HG03378 (cell line): Measurements from ENCODE around the gene IMPA2.
A peak's percentile ranks its signal among the peaks of the same experiment; 100 is the strongest.
"Not testable (repeated sequence)": the region's sequence is repeated elsewhere in the genome, so short reads cannot be mapped to it uniquely, and the experiment has no call there.

Experiments used
- ATAC-seq: cut with Tn5 transposase; IDR thresholded peaks from one replicate; pipeline ENCODE4 v1.9.1; 2021; ENCODE audit warnings: mild to moderate bottlenecking, moderate library complexity; ENCODE audit not compliant: unreplicated experiment

IMPA2 gene

GRCh38 chr18:11981192-11981542 is at the start of gene IMPA2:
TSS of gene IMPA2 (plus strand) at chr18:11981507. CDS start at chr18:11981670, 163 bp downstream.
- ATAC-seq = peak; percentile 12

DNA sequence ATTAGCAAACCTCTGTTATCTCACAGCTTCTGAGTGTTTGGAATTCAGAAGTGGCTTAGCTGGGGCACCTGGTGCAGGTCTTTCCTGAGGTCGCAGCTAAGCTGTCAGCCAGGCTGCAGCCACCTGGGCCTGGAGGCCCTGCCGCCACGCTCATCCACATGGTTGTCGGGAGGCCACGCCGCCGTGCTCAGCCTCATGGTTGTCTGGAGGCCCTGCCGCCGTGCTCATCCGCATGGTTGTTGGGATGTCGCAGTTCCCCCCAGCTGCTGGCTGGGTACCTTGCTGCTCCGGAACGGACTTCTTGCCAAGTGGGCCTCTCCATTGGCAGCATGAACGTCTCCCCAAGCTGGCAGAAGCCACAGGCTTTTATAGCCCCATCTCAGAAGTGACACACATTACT is 48.9 kb upstream of the IMPA2 start:
- ATAC-seq = no peak

DNA sequence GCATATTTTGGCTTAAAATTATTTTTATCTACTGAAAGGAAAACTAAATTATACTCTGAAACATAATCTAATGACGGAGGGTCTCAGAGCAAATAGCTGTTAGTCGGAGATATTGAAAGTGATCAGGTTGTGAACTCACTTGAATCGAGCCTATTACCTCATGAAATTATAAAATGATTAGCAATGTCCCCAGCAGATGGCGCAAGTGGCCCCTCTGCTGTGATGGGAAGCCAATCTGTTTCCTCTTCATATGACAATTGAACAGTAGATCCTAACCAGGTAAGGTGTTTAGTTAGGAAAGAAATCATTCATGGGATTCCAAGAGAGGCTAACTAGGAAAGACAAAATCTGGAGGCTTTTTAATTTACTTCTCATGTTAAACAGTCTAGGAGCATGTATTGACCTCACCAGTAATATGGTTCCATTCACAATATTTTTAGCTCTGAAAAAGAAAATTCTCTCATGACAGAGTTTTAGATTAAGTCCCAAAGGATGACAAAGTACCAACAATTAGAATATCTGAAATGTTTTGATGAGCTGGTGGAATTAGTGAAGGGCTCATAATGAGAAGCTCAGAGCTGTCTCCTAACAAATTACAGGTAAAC is 43.3 kb upstream of the IMPA2 start:
- ATAC-seq = no peak

- no peak for ATAC-seq
These were observed 40.4 kb upstream of the IMPA2 start for GRCh38 chr18:11940956-11941355.

DNA sequence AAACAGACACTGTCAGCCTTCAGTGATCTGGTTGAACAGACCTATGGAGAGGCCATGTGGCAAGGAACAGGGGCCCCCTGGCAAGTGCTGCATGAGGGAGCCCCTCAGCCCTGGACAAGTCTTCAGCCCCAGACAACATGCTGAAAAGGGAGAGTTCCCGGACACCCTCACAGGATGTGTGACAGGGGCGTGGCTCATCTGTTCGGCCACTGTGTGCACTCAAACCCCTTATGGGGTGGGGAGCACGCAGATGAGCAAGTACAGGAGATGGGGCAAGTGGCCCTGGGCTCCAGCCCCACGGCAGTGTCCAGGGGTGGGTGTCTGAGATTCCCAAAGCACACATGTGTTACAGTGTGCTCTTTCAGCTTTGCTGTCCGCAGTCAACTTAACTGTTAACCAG is 37.8 kb upstream of the IMPA2 start:
- no peak for ATAC-seq

- no peak for ATAC-seq
These were observed 37.1 kb upstream of the IMPA2 start for GRCh38 chr18:11944252-11944651.

GRCh38 chr18:11944786-11945185 is 36.5 kb upstream of the IMPA2 start:
- no peak for ATAC-seq

- not testable (repeated sequence) for ATAC-seq
These were observed 35.3 kb upstream of the IMPA2 start for GRCh38 chr18:11945834-11946659.

GRCh38 chr18:11946756-11947155 is 34.6 kb upstream of the IMPA2 start:
- ATAC-seq = peak; percentile 11

GRCh38 chr18:11947214-11948191 is 33.8 kb upstream of the IMPA2 start:
- peak; percentile 88 for ATAC-seq

DNA sequence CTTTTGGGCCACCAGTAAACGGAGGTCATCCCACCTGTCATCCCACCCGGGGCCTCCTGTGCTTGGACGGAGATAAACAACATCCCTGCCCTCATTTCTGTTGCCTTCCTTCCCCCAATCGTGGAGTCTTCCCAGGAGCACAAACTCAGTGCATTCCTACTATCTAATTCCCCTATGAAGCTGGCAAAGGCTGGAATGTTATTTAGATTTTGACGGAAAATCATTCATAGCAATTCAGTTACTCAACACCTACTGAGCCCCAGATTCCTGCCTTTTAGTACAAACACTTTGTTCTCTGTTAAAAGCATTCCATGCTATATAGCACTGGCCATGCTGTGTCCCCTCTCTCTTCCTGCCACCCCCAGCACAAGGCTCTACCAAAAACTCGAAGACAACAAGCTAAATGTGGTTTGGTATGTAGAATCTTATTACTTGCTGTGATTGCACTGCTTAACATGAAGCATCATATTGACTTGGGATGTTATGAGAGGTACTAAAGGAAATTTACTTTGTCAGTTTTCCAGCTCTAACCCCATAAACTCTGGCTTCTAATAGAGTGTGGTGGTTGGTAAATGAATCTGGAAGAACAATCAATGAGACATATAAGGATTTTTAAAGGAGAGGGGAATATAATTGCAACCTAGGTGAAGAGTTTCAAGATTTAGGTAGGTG is 32.3 kb upstream of the IMPA2 start:
- ATAC-seq = no peak

- no peak for ATAC-seq
These were observed 30.5 kb upstream of the IMPA2 start for GRCh38 chr18:11950824-11951223.

DNA sequence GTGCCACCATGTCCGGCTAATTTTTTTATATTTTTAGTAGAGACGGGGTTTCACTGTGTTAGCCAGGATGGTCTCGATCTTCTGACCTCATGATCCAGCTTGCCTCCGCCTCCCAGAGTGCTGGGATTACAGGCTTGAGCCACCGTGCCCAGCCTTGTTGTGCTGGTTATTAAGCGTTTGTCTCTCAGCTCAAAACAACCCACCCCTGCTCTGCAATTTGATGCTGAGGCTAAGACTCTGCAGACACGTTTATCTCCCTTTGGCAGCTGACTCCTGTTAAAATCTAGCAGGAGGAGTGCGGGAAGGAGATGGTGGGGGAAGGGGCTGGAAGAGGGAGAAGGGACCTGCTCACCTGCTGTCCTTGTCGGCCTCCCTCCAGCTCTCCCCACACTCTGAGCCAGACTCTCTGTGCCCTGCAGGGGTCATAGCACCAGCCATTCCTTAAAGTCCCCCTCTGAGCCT is 29.9 kb upstream of the IMPA2 start:
- no peak for ATAC-seq

DNA sequence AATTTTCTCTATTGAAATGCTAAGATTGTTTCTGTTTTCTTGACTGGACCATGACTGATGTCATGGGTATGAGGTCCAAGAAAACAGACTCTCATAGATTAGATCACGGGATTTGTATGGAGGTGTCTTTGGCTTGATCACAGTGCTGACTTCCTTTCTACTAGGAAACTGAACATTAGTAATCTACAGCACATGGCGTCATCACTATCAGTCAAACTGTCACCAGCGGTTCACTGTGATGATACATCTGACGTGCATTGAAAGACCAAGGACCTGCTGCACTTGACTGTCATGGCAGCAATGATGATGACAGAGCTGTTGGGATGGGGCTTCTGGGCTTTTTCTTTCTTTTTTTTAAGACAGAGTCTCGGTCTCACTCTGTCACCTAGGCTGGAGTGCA is 28.2 kb upstream of the IMPA2 start:
- no peak for ATAC-seq

DNA sequence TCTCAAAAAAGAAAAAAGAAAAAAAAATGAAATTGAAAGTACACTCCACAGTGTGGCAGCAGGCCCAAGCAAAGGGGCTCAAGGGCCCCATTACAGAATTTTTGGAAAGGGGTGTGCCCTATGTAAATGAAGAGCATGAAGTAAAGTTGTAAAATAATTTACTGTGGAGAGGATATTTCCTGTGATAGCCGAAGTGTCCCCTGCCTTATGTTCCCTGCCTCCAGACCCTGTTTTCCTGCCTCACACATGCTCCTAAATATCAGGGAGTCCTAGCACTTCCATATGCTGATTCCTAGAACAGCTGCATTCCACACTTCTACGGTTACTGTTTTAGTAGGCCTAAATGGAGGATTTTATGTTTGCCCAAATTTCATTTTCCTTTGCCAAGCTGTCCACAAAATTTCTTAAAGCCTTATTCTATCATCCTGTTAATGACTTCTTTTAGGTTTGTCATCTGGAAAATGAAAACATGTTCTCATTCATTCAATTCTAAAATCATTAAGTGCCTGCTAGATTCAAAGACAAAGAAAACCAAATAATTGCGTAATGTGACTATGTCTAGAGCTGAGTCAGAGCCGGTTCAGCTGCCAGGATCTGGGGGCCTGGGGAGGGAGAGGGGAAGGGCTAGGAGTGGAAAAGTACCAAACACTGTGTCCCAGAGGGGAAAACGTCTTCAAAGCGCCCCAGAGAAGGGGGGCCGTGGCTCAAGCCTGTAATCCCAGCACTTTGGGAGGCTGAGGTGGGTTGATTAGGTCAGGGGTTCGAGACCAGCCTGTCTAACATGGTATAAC is 25.9 kb upstream of the IMPA2 start:
- ATAC-seq = no peak

GRCh38 chr18:11956371-11957308 is 24.7 kb upstream of the IMPA2 start:
- ATAC-seq = no peak

DNA sequence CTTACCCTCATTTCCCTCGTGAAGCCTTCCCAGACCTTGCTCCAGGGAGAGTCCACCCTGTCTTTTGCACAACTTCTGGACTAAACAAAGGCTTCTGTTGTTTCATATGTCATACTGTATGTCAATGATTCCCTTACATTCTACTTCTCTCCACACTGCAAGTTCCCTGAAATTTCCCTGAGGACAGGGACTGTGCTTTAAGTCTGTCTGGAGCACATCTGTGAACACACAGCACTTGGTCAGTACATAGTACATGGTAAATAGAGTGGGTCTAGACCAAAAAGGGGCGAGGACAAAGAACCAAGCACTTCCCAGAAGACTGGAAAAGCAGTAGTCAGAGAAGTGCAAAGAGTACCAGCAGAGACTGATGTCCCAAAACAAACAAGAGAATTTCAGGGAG is 23.7 kb upstream of the IMPA2 start:
- ATAC-seq = no peak

DNA sequence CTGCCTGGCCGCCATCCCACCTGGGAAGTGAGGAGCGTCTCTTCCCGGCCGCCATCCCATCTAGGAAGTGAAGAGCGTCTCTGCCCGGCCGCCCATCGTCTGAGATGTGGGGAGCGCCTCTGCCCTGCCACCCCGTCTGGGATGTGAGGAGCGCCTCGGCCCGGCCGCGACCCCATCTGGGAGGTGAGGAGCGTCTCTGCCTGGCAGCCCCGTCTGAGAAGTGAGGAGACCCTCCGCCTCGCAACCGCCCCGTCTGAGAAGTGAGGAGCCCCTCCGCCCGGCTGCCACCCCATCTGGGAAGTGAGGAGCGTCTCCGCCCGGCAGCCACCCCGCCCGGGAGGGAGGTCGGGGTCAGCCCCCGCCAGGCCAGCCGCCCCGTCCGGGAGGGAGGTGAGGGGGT is 21.7 kb upstream of the IMPA2 start:
- ATAC-seq = not testable (repeated sequence)
